Measurements from ENCODE around the gene ATP6AP2. TPM values are rescaled to one million over a fixed set of nuclear protein-coding genes. Genes with fewer than 3 reads are reported as not detected.
"Not testable (repeated sequence)": the region's sequence is repeated elsewhere in the genome, so short reads cannot be mapped to it uniquely, and the experiment has no call there.

ATP6AP2 gene
- total RNA-seq, 4 donors from 2014 or later, result 106 to 141 (median 115) TPM

GRCh38 chrX:40581336-40581920, 658 bp downstream of the ATP6AP2 start:
- no peak for ATAC-seq
- no peaks in the 10 kb centered on the region for H3K27me3 ChIP-seq
- peak overlapping the region; percentile 76 to 94 (median 90) for H3K27ac ChIP-seq
- H3K9me3 ChIP-seq, result no peaks in the 10 kb centered on the region
- TF ChIP-seq CTCF (IDR thresholded peaks at IDR 0.05) (no peak), EP300 (IDR thresholded peaks at IDR 0.05) (no peak), POLR2AphosphoS5 (IDR thresholded peaks at IDR 0.05) (no peak), POLR2A (IDR thresholded peaks at IDR 0.05) (no peak)
- H3K4me1 ChIP-seq, result peaks cover 0 to 16% (median 5%) of the 10 kb centered on the region in 3 donors
- H3K36me3 ChIP-seq, result no peaks in the 10 kb centered on the region
- peak overlapping the region; percentile 73 to 82 for H3K4me3 ChIP-seq
- 16% methylated on average over 7 of the region's 15 CpGs; no CpG with 5 or more reads in 1 of the 2 donors for WGBS, 2 donors (ENCODE audit: low coverage in 1 of 2)

GRCh38 chrX:40582178-40582577, 1.4 kb downstream of the ATP6AP2 start:
- H3K36me3 ChIP-seq, result not testable (repeated sequence)

GRCh38 chrX:40582811-40583210, 2.0 kb downstream of the ATP6AP2 start:
- no peaks in the 10 kb centered on the region for H3K9me3 ChIP-seq
- no peaks in the 10 kb centered on the region for H3K36me3 ChIP-seq
- WGBS, 2 donors (ENCODE audit: low coverage in 1 of 2), result 71 to 83% methylated on average over 1 to 2 of the region's 2 CpGs
- H3K4me1 ChIP-seq, result peaks cover 0 to 19% (median 5%) of the 10 kb centered on the region in 3 donors
- H3K27me3 ChIP-seq, result no peaks in the 10 kb centered on the region
- TF ChIP-seq EP300 (IDR thresholded peaks at IDR 0.05) (no peak), POLR2AphosphoS5 (IDR thresholded peaks at IDR 0.05) (no peak), CTCF (IDR thresholded peaks at IDR 0.05) (no peak), POLR2A (IDR thresholded peaks at IDR 0.05) (no peak)
- no peak overlapping the region for H3K27ac ChIP-seq
- no peak overlapping the region for H3K4me3 ChIP-seq
- no peak for ATAC-seq

More at GRCh38 chrX:40582178-40582577, 1.4 kb downstream of the ATP6AP2 start:
- not testable (repeated sequence) for ATAC-seq, H3K9me3 ChIP-seq, H3K27me3 ChIP-seq, H3K27ac ChIP-seq
- Histone ChIP-seq H3K4me3 (peak overlapping the region in 1 of 2 donors; percentile 82), H3K4me1 (peaks cover 0 to 16% (median 5%) of the 10 kb centered on the region in 3 donors)
- 88% methylated on average over 3 of the region's 13 CpGs; no CpG with 5 or more reads in 1 of the 2 donors for WGBS, 2 donors (ENCODE audit: low coverage in 1 of 2)

GRCh38 chrX:40587623-40588022, 6.9 kb downstream of the ATP6AP2 start:
- peaks cover 0 to 34% of the 10 kb centered on the region in 2 donors for H3K36me3 ChIP-seq
- not testable (repeated sequence) for ATAC-seq, H3K27ac ChIP-seq, H3K4me1 ChIP-seq, H3K9me3 ChIP-seq, H3K4me3 ChIP-seq, H3K27me3 ChIP-seq
- WGBS, 2 donors (ENCODE audit: low coverage in 1 of 2), result 29% methylated on average over 1 of the region's 1 CpG; no CpG with 5 or more reads in 1 of the 2 donors

- not testable (repeated sequence) for H3K27ac ChIP-seq, H3K9me3 ChIP-seq, ATAC-seq, H3K4me3 ChIP-seq, H3K4me1 ChIP-seq, H3K27me3 ChIP-seq
- 89 to 92% methylated on average over 4 to 5 of the region's 6 CpGs for WGBS, 2 donors (ENCODE audit: low coverage in 1 of 2)
- peaks cover 0 to 45% of the 10 kb centered on the region in 2 donors for H3K36me3 ChIP-seq
These were observed 9.0 kb downstream of the ATP6AP2 start for GRCh38 chrX:40589616-40590321.

- peaks cover 0 to 54% of the 10 kb centered on the region in 2 donors for H3K36me3 ChIP-seq
These were observed 22.7 kb downstream of the ATP6AP2 start for GRCh38 chrX:40603446-40603845.

More at GRCh38 chrX:40603446-40603845, 22.7 kb downstream of the ATP6AP2 start:
- no peaks in the 10 kb centered on the region for H3K9me3 ChIP-seq
- no peaks in the 10 kb centered on the region for H3K4me1 ChIP-seq
- 85 to 93% methylated on average over 3 of the region's 6 CpGs for WGBS, 2 donors (ENCODE audit: low coverage in 1 of 2)
- no peak for ATAC-seq
- TF ChIP-seq POLR2A (IDR thresholded peaks at IDR 0.05) (no peak), POLR2AphosphoS5 (IDR thresholded peaks at IDR 0.05) (no peak), EP300 (IDR thresholded peaks at IDR 0.05) (no peak), CTCF (IDR thresholded peaks at IDR 0.05) (no peak)
- H3K27me3 ChIP-seq, result no peaks in the 10 kb centered on the region
- H3K4me3 ChIP-seq, result no peak overlapping the region
- H3K27ac ChIP-seq, result no peak overlapping the region
